ENCODE data around the gene RNF146. TPM values are rescaled to one million over a fixed set of nuclear protein-coding genes. Genes with fewer than 3 reads are reported as not detected.

Gene RNF146
- total and polyA plus RNA-seq, 9 of the 15 experiments (the other 6 are each of a cell fraction or from before 2014, with no cell fraction given): 8.4 to 30.5 (median 17.5) TPM

- TF ChIP-seq, protein P1, sequence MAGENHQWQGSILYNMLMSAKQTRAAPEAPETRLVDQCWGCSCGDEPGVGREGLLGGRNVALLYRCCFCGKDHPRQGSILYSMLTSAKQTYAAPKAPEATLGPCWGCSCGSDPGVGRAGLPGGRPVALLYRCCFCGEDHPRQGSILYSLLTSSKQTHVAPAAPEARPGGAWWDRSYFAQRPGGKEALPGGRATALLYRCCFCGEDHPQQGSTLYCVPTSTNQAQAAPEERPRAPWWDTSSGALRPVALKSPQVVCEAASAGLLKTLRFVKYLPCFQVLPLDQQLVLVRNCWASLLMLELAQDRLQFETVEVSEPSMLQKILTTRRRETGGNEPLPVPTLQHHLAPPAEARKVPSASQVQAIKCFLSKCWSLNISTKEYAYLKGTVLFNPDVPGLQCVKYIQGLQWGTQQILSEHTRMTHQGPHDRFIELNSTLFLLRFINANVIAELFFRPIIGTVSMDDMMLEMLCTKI (IDR thresholded peaks at IDR 0.05; ENCODE audit: partially characterized antibody): no peak
- TF ChIP-seq, protein P2, sequence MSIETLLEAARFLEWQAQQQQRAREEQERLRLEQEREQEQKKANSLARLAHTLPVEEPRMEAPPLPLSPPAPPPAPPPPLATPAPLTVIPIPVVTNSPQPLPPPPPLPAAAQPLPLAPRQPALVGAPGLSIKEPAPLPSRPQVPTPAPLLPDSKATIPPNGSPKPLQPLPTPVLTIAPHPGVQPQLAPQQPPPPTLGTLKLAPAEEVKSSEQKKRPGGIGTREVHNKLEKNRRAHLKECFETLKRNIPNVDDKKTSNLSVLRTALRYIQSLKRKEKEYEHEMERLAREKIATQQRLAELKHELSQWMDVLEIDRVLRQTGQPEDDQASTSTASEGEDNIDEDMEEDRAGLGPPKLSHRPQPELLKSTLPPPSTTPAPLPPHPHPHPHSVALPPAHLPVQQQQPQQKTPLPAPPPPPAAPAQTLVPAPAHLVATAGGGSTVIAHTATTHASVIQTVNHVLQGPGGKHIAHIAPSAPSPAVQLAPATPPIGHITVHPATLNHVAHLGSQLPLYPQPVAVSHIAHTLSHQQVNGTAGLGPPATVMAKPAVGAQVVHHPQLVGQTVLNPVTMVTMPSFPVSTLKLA (conservative IDR thresholded peaks at IDR 0.05): peak; percentile 14 to 58; a peak in 1 of 4 replicates
- TF ChIP-seq, protein P3, sequence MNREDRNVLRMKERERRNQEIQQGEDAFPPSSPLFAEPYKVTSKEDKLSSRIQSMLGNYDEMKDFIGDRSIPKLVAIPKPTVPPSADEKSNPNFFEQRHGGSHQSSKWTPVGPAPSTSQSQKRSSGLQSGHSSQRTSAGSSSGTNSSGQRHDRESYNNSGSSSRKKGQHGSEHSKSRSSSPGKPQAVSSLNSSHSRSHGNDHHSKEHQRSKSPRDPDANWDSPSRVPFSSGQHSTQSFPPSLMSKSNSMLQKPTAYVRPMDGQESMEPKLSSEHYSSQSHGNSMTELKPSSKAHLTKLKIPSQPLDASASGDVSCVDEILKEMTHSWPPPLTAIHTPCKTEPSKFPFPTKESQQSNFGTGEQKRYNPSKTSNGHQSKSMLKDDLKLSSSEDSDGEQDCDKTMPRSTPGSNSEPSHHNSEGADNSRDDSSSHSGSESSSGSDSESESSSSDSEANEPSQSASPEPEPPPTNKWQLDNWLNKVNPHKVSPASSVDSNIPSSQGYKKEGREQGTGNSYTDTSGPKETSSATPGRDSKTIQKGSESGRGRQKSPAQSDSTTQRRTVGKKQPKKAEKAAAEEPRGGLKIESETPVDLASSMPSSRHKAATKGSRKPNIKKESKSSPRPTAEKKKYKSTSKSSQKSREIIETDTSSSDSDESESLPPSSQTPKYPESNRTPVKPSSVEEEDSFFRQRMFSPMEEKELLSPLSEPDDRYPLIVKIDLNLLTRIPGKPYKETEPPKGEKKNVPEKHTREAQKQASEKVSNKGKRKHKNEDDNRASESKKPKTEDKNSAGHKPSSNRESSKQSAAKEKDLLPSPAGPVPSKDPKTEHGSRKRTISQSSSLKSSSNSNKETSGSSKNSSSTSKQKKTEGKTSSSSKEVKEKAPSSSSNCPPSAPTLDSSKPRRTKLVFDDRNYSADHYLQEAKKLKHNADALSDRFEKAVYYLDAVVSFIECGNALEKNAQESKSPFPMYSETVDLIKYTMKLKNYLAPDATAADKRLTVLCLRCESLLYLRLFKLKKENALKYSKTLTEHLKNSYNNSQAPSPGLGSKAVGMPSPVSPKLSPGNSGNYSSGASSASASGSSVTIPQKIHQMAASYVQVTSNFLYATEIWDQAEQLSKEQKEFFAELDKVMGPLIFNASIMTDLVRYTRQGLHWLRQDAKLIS (CRISPR knock-in tag; IDR thresholded peaks at IDR 0.05): peak; percentile 58; the same call in 1 of the 2 replicates
- TF ChIP-seq ZNF644 (tag; IDR thresholded peaks at IDR 0.05; ENCODE audit: low read depth) (0 out of 2 replicates have a peak, but pooled peaks have one; percentile 15), FOXK1 (CRISPR knock-in tag; IDR thresholded peaks at IDR 0.05; ENCODE audit: borderline replicate concordance) (no peak), HDAC6 (IDR thresholded peaks at IDR 0.05; ENCODE audit: low read depth, low read length) (no peak), GABPA (tag; conservative IDR thresholded peaks at IDR 0.05; ENCODE audit: low read depth) (0 out of 2 replicates have a peak, but pooled peaks have one; percentile 35), NFE2L1 (tag; IDR thresholded peaks at IDR 0.05; ENCODE audit: borderline replicate concordance, low read depth) (no peak), CCAR2 (IDR thresholded peaks at IDR 0.05; ENCODE audit: low read depth, low read length) (no peak), NRF1 (conservative IDR thresholded peaks at IDR 0.05 in 1 of 2, IDR thresholded peaks at IDR 0.05 in 1 of 2) (peak; percentile 68 to 76), ZNF511 (CRISPR knock-in tag; IDR thresholded peaks at IDR 0.05) (peak; percentile 81), NR3C1 (CRISPR knock-in tag; IDR thresholded peaks at IDR 0.05) (0 out of 2 replicates have a peak, but pooled peaks have one; percentile 73), PTRF (tag; IDR thresholded peaks at IDR 0.05) (no peak), CREB3L1 (IDR thresholded peaks at IDR 0.05; ENCODE audit: borderline replicate concordance, low read depth) (no peak)
- TF ChIP-seq, protein P4, sequence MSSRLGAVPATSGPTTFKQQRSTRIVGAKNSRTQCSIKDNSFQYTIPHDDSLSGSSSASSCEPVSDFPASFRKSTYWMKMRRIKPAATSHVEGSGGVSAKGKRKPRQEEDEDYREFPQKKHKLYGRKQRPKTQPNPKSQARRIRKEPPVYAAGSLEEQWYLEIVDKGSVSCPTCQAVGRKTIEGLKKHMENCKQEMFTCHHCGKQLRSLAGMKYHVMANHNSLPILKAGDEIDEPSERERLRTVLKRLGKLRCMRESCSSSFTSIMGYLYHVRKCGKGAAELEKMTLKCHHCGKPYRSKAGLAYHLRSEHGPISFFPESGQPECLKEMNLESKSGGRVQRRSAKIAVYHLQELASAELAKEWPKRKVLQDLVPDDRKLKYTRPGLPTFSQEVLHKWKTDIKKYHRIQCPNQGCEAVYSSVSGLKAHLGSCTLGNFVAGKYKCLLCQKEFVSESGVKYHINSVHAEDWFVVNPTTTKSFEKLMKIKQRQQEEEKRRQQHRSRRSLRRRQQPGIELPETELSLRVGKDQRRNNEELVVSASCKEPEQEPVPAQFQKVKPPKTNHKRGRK (tag; IDR thresholded peaks at IDR 0.05): no peak
Measured at GRCh38 chr6:127266892-127267645, 405 bp downstream of the RNF146 start (continued).
